Osteocyte (in vitro differentiated cells): ENCODE data around the gene CAMKV. TPM values are rescaled to one million over a fixed set of nuclear protein-coding genes. Genes with fewer than 3 reads are reported as not detected.
A peak's percentile ranks its signal among the peaks of the same experiment; 100 is the strongest.
"Not testable (repeated sequence)": the region's sequence is repeated elsewhere in the genome, so short reads cannot be mapped to it uniquely, and the experiment has no call there.

Experiments used
- DNase-seq: peaks from one replicate; pipeline ENCODE4 v3.0.0; 2021; ENCODE audit warnings: mixed read lengths; ENCODE audit not compliant: unreplicated experiment; ENCODE audit errors: extremely low spot score
- H3K27ac Mint-ChIP-seq: one replicate; pipeline ENCODE4 v1.8.0; 2021; ENCODE audit warnings: mild to moderate bottlenecking, mixed read lengths; ENCODE audit not compliant: unreplicated experiment
- H3K27me3 Mint-ChIP-seq: one replicate; pipeline ENCODE4 v1.8.0; 2021; ENCODE audit warnings: mixed read lengths; ENCODE audit not compliant: unreplicated experiment
- H3K36me3 Mint-ChIP-seq: one replicate; pipeline ENCODE4 v1.8.0; 2021; ENCODE audit warnings: mixed read lengths; ENCODE audit not compliant: unreplicated experiment
- H3K4me1 Mint-ChIP-seq: one replicate; pipeline ENCODE4 v1.8.0; 2021; ENCODE audit warnings: mixed read lengths; ENCODE audit not compliant: unreplicated experiment
- H3K4me3 Mint-ChIP-seq: one replicate; pipeline ENCODE4 v1.8.0; 2021; ENCODE audit warnings: mild to moderate bottlenecking, moderate library complexity, mixed read lengths; ENCODE audit not compliant: unreplicated experiment
- H3K9me3 Mint-ChIP-seq: one replicate; pipeline ENCODE4 v1.8.0; 2021; ENCODE audit warnings: mixed read lengths; ENCODE audit not compliant: unreplicated experiment
- total RNA-seq: library from RNA; stranded (reverse); gene quantifications from 2 replicates; pipeline ENCODE4 v1.2.1, GENCODE V29; 2021
- TF ChIP-seq, protein P1 (sequence below): fragments of 200-600 bp; sonication (generic); IDR thresholded peaks from 2 replicates; pipeline ENCODE4 v1.5.0; 2021; ENCODE audit warnings: antibody characterized with exemption, mild to moderate bottlenecking, moderate library complexity

Gene CAMKV
- total RNA-seq, 1 donor from 2014 or later = not detected

DNA sequence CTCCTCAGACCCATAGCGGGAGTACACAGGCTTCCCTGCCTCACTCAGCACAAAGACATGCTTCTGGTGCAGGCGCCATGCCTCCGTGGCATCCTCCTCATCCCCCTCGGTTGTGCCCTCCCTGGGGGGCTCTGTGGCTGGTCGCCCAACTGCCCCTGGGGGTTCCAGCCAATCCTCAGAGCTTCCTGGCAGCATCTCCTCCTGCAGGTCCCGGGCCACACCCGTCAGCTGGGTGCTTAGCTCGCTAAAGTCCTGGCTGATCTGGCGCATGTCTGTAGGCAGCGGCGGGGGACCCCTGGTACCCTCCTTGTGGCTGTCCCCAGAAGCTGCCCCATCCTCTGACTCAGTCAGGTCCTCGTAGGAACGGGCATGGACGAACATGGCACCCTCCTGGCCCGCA, 41.9 kb upstream of the CAMKV start:
- Mint-ChIP-seq H3K27me3 (no peaks in the 10 kb centered on the region), H3K4me3 (no peak overlapping the region), H3K27ac (no peak overlapping the region), H3K4me1 (no peaks in the 10 kb centered on the region), H3K36me3 (peaks cover 15% of the 10 kb centered on the region), H3K9me3 (no peaks in the 10 kb centered on the region)
- no peak for DNase-seq
- TF ChIP-seq, protein P1, sequence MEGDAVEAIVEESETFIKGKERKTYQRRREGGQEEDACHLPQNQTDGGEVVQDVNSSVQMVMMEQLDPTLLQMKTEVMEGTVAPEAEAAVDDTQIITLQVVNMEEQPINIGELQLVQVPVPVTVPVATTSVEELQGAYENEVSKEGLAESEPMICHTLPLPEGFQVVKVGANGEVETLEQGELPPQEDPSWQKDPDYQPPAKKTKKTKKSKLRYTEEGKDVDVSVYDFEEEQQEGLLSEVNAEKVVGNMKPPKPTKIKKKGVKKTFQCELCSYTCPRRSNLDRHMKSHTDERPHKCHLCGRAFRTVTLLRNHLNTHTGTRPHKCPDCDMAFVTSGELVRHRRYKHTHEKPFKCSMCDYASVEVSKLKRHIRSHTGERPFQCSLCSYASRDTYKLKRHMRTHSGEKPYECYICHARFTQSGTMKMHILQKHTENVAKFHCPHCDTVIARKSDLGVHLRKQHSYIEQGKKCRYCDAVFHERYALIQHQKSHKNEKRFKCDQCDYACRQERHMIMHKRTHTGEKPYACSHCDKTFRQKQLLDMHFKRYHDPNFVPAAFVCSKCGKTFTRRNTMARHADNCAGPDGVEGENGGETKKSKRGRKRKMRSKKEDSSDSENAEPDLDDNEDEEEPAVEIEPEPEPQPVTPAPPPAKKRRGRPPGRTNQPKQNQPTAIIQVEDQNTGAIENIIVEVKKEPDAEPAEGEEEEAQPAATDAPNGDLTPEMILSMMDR = no peak

DNA sequence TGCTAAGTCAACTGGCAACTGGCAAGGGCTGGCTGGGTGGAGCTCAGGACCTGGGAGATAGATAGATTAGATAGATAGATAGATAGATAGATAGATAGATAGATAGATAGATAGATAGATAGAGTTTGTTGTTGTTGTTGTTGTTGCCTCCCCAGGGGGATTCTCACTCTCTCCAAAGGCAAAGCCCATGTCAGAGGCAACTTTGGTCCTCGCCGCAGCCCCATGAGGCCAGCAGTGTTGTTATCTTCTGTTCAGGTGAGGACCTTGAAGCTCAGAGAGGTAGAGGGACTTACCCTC, 41.4 kb upstream of the CAMKV start:
- Mint-ChIP-seq H3K4me1 (peaks cover 2% of the 10 kb centered on the region), H3K27ac (no peak overlapping the region), H3K9me3 (no peaks in the 10 kb centered on the region), H3K4me3 (no peak overlapping the region), H3K36me3 (peaks cover 15% of the 10 kb centered on the region), H3K27me3 (no peaks in the 10 kb centered on the region)
- TF ChIP-seq, protein P1 = no peak
- no peak for DNase-seq

DNA sequence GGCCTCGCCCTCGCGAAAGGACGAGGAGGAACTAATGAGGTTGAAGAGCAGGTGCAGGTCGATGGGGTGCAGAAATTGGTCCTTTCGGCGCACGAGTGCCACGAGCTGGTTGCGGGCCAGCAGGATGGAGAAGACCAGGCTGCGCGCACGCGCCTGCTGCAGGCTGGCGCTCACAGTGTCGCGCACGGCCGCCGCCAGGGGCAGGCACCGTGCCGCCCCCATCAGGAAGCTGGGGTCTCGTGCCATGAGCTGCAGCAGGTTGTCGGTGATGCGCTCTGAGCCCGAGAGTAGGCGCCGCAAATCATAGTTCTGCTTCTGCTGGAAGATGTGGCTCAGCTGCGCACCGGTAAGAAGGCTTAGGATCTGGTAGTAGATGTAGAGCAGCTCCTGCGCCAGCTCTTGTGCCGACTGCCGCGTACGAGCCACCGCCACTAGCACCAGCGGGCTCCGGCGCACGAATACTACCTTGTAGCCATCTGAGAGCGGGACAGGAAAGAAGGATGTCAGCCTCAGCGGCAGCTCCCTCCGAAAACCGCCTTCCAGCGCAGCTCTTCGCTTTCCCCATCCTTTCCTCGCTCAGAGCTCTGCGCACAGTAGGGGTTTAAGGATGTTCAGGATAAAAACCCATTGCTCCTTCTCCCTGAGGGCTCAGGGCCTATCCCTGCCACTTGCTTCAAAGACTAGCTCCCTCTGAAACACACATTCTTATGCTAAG, 40.9 kb upstream of the CAMKV start:
- Mint-ChIP-seq H3K4me1 (peaks cover 7% of the 10 kb centered on the region), H3K9me3 (no peaks in the 10 kb centered on the region), H3K27ac (no peak overlapping the region), H3K4me3 (no peak overlapping the region), H3K36me3 (peaks cover 15% of the 10 kb centered on the region), H3K27me3 (no peaks in the 10 kb centered on the region)
- no peak for DNase-seq
- TF ChIP-seq, protein P1 = no peak

- H3K27me3 Mint-ChIP-seq = no peaks in the 10 kb centered on the region
- no peak overlapping the region for H3K27ac Mint-ChIP-seq
- no peak overlapping the region for H3K4me3 Mint-ChIP-seq
- H3K4me1 Mint-ChIP-seq = peaks cover 7% of the 10 kb centered on the region
- H3K9me3 Mint-ChIP-seq = no peaks in the 10 kb centered on the region
- TF ChIP-seq, protein P1 = no peak
- H3K36me3 Mint-ChIP-seq = peaks cover 15% of the 10 kb centered on the region
- no peak for DNase-seq
Measured at GRCh38 chr3:49908373-49909199, 38.9 kb upstream of the CAMKV start.

DNA sequence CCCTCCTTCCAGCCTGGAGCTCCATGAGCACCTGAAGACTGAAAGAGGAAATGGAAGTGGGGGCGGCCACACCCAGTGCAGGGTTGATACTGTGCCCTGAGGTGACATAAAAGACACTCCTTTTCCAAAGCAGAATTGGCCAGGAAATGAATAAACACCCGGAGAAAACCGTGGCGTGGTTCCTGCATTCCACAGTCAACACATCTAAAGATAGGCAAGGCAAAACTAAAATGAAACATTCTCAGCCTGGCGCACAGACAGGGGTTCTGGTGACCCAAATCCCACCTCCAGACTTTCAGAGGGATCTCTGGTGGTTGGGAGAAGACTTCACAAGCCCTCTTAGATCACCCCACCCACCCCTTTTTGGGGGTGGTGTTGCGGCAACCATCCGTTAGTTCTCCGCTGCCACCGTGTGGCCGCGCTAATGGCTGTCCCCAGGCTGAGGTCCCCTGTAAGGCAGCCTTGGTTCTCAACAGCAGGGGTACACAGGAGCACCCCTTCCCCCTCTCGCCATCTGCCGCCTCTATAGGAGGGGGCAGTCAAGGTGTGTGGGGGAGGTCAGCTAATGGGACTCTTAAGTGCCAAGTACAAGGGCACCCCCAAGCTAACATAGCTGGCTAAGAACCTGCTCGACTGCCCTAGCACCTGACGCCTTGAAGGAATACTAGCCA, 36.5 kb upstream of the CAMKV start:
- no peak for DNase-seq
- H3K4me1 Mint-ChIP-seq = peaks cover 10% of the 10 kb centered on the region
- H3K27me3 Mint-ChIP-seq = no peaks in the 10 kb centered on the region
- no peaks in the 10 kb centered on the region for H3K9me3 Mint-ChIP-seq
- peak overlapping the region; percentile 54 for H3K4me3 Mint-ChIP-seq
- TF ChIP-seq, protein P1 = peak; percentile 79
- peaks cover 6% of the 10 kb centered on the region for H3K36me3 Mint-ChIP-seq
- peak overlapping the region; percentile 18 for H3K27ac Mint-ChIP-seq

- DNase-seq, H3K27ac Mint-ChIP-seq, H3K27me3 Mint-ChIP-seq, H3K36me3 Mint-ChIP-seq, H3K9me3 Mint-ChIP-seq, H3K4me3 Mint-ChIP-seq: not testable (repeated sequence)
- peaks cover 14% of the 10 kb centered on the region for H3K4me1 Mint-ChIP-seq
Measured at GRCh38 chr3:49904448-49904847, 34.7 kb upstream of the CAMKV start.
